ENCODE measurements around the gene CDK18. TPM values are rescaled to one million over a fixed set of nuclear protein-coding genes. Genes with fewer than 3 reads are reported as not detected.
"Not testable (repeated sequence)": the region's sequence is repeated elsewhere in the genome, so short reads cannot be mapped to it uniquely, and the experiment has no call there.

Gene CDK18
- total RNA-seq, 1 donor from 2014 or later = 17.8 TPM

DNA sequence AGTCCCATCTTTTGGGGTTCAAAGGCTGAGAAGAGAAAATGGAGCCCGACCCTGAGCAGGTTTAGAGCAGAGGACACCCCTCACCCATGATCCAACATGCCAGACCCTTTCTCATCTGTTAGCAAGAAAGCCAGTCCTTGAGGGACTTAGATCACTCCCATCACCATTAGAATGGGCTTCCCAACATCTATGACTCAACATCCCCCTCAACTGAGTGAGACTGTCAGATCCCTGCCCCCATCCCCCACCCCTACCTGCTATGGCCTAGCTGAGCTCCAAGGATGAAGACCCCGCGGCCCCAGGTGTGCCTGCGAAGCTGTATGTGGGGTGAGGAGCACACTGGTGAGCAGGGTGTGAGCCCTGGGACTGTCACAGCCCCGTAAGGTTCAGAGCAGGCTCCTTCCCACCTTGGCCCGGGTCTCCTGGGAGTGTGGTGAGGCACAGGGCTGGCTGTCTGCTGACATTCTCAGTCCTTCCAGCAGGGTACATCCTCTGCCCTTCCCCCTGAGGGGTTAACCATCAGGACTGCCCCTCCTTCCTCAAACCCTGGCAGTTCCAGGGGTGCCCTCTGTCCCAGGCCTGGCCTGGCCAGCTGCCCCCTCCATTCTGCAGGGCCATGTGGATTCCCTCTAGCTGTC, 27.2 kb upstream of the CDK18 start:
- Mint-ChIP-seq H3K36me3 (ENCODE audit: low read depth, unreplicated experiment) (no peaks in the 10 kb centered on the region), H3K9me3 (ENCODE audit: unreplicated experiment) (peaks cover 8% of the 10 kb centered on the region), H3K27ac (ENCODE audit: unreplicated experiment) (no peak overlapping the region), H3K4me1 (ENCODE audit: low read depth, unreplicated experiment) (no peaks in the 10 kb centered on the region), H3K4me3 (ENCODE audit: unreplicated experiment) (no peak overlapping the region), H3K27me3 (ENCODE audit: low read depth, unreplicated experiment) (peaks cover 50% of the 10 kb centered on the region)
- peaks cover 4% of the 10 kb centered on the region for H3K9me3 ChIP-seq (ENCODE audit: insufficient read depth, low read depth, low read length)
- no peaks in the 10 kb centered on the region for H3K36me3 ChIP-seq (ENCODE audit: insufficient read depth, low read length)
- FAIRE-seq = no peak
- H3K4me3 ChIP-seq (ENCODE audit: insufficient read depth, low read depth, low read length) = no peak overlapping the region
- no peaks in the 10 kb centered on the region for H3K79me2 ChIP-seq (ENCODE audit: insufficient read depth, low read length)
- no peak overlapping the region for H2AFZ ChIP-seq (ENCODE audit: low read depth, low read length)
- H3K4me1 ChIP-seq (ENCODE audit: insufficient read depth, low read length) = peaks cover 12% of the 10 kb centered on the region
- TF ChIP-seq, protein P1, sequence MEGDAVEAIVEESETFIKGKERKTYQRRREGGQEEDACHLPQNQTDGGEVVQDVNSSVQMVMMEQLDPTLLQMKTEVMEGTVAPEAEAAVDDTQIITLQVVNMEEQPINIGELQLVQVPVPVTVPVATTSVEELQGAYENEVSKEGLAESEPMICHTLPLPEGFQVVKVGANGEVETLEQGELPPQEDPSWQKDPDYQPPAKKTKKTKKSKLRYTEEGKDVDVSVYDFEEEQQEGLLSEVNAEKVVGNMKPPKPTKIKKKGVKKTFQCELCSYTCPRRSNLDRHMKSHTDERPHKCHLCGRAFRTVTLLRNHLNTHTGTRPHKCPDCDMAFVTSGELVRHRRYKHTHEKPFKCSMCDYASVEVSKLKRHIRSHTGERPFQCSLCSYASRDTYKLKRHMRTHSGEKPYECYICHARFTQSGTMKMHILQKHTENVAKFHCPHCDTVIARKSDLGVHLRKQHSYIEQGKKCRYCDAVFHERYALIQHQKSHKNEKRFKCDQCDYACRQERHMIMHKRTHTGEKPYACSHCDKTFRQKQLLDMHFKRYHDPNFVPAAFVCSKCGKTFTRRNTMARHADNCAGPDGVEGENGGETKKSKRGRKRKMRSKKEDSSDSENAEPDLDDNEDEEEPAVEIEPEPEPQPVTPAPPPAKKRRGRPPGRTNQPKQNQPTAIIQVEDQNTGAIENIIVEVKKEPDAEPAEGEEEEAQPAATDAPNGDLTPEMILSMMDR (IDR thresholded peaks at IDR 0.05; ENCODE audit: insufficient read depth, low read depth, low read length) = no peak
- no peak for TF ChIP-seq EZH2 (IDR thresholded peaks at IDR 0.05; ENCODE audit: insufficient read depth, low read length)
- H3K4me2 ChIP-seq (ENCODE audit: low read length) = peak overlapping the region; percentile 6
- no peak for DNase-seq (ENCODE audit: low read depth)
- H3K27ac ChIP-seq (ENCODE audit: low read depth, low read length) = no peak overlapping the region
- H3K27me3 ChIP-seq (ENCODE audit: insufficient read depth, low read length) = peaks cover 21% of the 10 kb centered on the region
- no peaks in the 10 kb centered on the region for H4K20me1 ChIP-seq (ENCODE audit: insufficient read depth, low read length)
- H3K9ac ChIP-seq (ENCODE audit: low read length) = no peak overlapping the region

- no peak overlapping the region for H3K27ac ChIP-seq (ENCODE audit: low read depth, low read length)
- peak overlapping the region; percentile 6 for H3K4me2 ChIP-seq (ENCODE audit: low read length)
- Mint-ChIP-seq H3K27me3 (ENCODE audit: low read depth, unreplicated experiment) (peaks cover 51% of the 10 kb centered on the region), H3K4me1 (ENCODE audit: low read depth, unreplicated experiment) (no peaks in the 10 kb centered on the region), H3K36me3 (ENCODE audit: low read depth, unreplicated experiment) (no peaks in the 10 kb centered on the region), H3K4me3 (ENCODE audit: unreplicated experiment) (no peak overlapping the region), H3K9me3 (ENCODE audit: unreplicated experiment) (peaks cover 8% of the 10 kb centered on the region), H3K27ac (ENCODE audit: unreplicated experiment) (no peak overlapping the region)
- H2AFZ ChIP-seq (ENCODE audit: low read depth, low read length) = no peak overlapping the region
- no peak for FAIRE-seq
- TF ChIP-seq, protein P1 (IDR thresholded peaks at IDR 0.05; ENCODE audit: insufficient read depth, low read depth, low read length) = no peak
- TF ChIP-seq EZH2 (IDR thresholded peaks at IDR 0.05; ENCODE audit: insufficient read depth, low read length) = no peak
- no peak overlapping the region for H3K4me3 ChIP-seq (ENCODE audit: insufficient read depth, low read depth, low read length)
- no peaks in the 10 kb centered on the region for H3K36me3 ChIP-seq (ENCODE audit: insufficient read depth, low read length)
- H3K9ac ChIP-seq (ENCODE audit: low read length) = no peak overlapping the region
- peak; percentile 69 for DNase-seq (ENCODE audit: low read depth)
- peaks cover 25% of the 10 kb centered on the region for H3K27me3 ChIP-seq (ENCODE audit: insufficient read depth, low read length)
- no peaks in the 10 kb centered on the region for H3K79me2 ChIP-seq (ENCODE audit: insufficient read depth, low read length)
- peaks cover 4% of the 10 kb centered on the region for H3K9me3 ChIP-seq (ENCODE audit: insufficient read depth, low read depth, low read length)
- H3K4me1 ChIP-seq (ENCODE audit: insufficient read depth, low read length) = peaks cover 12% of the 10 kb centered on the region
- no peaks in the 10 kb centered on the region for H4K20me1 ChIP-seq (ENCODE audit: insufficient read depth, low read length)
These were observed 26.7 kb upstream of the CDK18 start for GRCh38 chr1:205477759-205478247.

GRCh38 chr1:205478985-205479384, 25.5 kb upstream of the CDK18 start:
- not testable (repeated sequence) for DNase-seq (ENCODE audit: low read depth); H3K27ac Mint-ChIP-seq (ENCODE audit: unreplicated experiment); H3K9ac ChIP-seq (ENCODE audit: low read length); H3K4me1 Mint-ChIP-seq (ENCODE audit: low read depth, unreplicated experiment); H3K27ac ChIP-seq (ENCODE audit: low read depth, low read length); H3K9me3 ChIP-seq (ENCODE audit: insufficient read depth, low read depth, low read length); H3K9me3 Mint-ChIP-seq (ENCODE audit: unreplicated experiment); H3K36me3 ChIP-seq (ENCODE audit: insufficient read depth, low read length); H3K4me2 ChIP-seq (ENCODE audit: low read length); H3K79me2 ChIP-seq (ENCODE audit: insufficient read depth, low read length); H3K4me3 Mint-ChIP-seq (ENCODE audit: unreplicated experiment); H4K20me1 ChIP-seq (ENCODE audit: insufficient read depth, low read length); FAIRE-seq; H2AFZ ChIP-seq (ENCODE audit: low read depth, low read length); H3K36me3 Mint-ChIP-seq (ENCODE audit: low read depth, unreplicated experiment); H3K4me3 ChIP-seq (ENCODE audit: insufficient read depth, low read depth, low read length)
- Histone ChIP-seq H3K4me1 (ENCODE audit: insufficient read depth, low read length) (peaks cover 12% of the 10 kb centered on the region), H3K27me3 (ENCODE audit: insufficient read depth, low read length) (peaks cover 23% of the 10 kb centered on the region)
- peaks cover 54% of the 10 kb centered on the region for H3K27me3 Mint-ChIP-seq (ENCODE audit: low read depth, unreplicated experiment)

Measured in astrocyte (in vitro differentiated cells and primary cell).